ENCODE measurements around the gene LMLN.
"Not testable (repeated sequence)": the region's sequence is repeated elsewhere in the genome, so short reads cannot be mapped to it uniquely, and the experiment has no call there.

The LMLN gene

DNA sequence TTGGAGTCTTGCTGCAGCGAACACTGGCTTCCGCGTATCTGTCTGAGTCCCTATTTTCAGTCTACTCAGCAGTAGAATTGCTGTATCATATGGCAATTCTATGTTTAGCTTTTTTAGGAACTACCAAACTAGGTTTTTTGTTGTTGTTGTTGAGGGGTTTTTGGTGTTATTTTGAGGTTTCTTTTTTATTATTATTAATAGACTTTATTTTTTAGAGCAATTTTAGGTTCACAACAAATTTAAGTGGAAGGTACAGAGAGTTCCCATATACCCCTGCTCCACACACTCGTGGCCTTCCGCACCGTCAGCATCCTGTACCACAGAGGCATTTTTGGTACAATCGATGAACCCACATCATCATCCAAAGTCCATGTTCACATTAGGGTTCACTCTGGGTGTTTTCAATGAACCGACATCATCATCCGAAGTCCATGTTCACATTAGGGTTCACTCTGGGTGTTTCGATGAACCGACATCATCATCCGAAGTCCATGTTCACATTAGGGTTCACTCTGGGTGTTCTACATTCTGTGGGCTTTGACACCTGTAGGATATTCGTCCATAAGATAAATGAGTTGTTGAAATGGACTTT, 67.9 kb downstream of the LMLN start:
- no peak for DNase-seq

DNA sequence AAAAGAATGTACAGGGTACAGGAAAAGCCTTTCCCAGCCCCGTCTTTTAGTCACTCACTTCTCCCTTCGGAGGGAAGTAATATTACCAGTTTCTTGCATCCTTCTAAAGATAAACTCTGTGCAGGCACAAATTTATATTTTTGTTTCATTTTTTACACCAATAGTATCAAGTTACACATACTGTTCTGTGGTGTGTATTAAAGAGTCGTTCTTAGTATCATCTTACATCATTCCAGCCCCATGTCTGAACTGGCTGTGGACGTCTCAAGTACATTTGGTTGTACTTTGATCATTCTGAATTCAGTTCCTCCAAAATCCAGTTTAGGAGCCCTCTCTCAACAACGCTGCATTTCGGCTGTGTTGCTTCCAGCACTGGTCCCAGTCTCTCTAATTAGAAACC, 68.7 kb downstream of the LMLN start:
- DNase-seq: no peak

DNA sequence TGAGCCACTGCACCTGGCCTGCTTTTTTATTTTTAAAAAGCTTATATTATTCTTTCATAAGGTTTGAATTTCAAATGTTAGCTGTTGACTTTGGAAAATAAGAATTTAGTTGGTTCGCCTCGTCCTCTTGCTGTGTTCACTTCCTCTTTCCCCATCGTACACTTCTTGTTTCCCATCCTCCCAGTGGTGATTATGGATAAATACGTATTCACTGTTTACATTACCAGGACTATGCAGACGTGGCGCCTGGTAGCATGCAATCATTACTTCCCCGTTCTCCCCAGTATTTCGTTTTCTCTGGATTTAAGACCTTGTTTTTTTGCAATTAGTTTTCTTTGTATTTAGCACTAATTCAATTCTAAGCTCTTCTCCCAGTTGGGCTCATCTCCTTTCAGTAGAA, 70.1 kb downstream of the LMLN start:
- DNase-seq: no peak

DNA sequence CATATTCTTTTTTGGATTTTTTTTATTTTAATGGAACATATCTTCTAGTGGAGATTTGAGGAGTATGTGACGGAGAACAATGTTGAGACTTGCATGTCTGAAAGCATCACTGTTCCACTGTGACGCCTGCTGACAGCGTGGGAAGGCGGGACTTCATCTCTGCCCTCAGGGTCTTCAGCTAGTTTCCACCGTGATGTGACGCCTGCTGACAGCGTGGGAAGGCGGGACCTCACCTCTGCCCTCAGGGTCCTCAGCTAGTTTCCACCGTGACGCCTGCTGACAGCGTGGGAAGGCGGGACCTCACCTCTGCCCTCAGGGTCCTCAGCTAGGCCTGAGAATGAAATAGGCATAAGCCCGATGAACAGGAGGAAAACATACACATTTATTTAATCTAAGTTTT, 70.7 kb downstream of the LMLN start:
- DNase-seq: no peak

DNA sequence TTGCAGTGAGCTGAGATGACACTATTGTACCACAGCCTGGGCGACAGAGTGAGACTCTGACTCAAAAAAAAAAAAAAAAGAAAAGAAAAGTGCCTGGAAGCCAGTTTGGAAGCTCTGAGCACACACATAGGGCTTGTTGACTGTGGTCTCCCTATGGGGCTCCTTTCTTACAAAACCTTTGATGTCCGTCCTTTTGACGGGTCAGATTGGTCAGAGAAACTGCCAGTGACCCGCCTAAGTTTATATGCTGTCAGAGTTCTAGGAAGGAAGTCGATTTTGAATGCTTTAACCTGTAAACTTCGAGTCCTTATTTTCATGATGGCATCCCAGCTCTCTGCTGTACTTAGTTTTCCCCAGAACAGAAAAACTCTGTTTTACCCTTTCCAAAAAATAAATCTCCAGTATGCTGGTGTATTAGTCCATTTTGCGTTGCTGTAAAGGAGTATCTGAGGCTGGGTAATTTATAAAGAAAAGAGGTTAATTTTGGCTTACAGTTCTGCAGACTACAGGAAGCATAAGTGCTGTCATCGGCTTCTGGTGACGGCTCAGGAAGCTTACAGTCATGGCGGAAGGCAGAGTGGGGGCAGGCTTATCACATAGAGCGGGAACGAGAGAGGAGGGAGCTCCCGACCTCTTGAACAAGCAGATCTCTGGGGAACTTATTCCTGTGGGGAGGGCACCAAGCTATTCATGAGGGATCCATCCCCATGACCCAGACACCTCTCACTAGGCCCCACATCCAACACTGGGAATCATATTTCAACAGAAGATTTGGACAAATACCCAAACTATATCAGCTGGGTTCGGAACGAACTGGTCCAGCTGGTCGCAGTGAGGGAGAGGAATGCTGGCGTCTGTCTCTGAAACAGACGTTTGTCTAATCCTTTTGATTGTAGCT, 72.3 kb downstream of the LMLN start:
- no peak for DNase-seq

DNA sequence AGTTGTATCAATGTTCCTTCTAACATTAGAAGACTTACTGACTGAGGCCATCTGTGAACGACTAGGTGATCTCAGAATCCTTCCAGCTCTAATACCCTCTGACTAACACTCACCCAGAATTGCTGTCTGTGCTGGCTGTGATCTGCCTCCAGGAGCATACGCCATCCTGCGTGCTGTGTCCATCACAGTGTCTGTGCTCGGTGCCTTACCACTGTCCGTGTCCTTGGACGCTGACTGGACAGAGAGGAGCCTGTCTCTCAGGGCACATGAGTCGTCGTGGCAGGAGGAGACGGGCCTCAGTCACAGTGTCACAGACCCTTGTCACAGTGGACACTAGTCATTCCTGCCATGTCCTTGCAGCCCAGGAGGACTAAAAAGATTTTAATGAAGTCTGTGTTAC, 83.1 kb downstream of the LMLN start:
- no peak for DNase-seq

DNA sequence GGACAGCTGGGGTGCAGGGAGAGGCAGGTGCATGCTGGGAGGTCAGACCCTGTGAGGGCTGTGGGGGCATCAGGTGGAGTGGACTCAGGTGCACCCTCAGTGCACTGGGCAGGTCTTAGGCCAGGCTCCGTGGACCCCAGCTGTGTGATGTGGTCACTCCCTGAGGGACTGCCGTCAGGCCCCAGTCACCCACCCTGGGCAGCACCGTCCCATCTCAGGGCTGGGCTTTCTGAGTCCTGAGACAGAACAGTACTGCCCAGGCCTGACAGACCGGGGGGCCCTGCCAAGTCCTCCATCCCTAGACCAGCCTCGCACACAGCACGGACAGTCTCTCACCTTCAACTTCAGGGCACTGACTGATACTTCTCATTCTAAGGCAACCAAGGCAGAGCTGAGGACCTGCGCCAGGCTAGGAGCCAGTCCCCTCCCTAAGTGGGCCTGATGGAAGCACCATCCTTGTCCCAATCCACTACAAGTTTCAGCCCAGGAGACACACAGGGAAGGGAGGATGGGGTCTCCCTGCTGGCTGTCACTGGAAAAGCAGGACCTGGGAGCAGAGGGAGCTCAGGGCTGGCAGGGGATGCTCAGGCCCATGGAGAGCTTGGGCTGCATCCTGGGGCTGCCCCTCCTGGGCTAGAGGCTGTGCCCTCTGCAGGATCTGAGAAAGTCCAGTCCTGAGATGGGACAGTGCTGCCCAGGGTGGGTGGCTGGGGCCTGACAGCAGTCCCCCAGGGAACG, 86.3 kb downstream of the LMLN start:
- DNase-seq: no peak

DNA sequence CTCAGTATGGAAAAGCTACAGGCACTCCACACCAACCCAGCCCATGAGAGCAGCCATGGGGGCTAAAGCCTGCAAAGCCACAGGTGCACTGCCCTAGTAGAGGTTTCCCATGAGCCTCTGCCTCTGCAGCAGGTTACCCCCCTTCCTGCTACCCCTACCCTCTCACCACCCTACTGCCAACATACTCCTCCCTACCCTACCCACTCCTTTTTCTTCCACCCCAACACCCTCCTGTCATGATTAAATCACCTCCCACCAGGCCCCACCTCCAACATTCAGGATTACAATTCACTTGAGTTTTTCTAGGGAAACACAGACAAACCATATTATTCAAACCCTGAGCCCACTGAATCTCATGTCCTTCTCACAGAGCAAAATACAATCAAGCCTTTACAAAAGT, 88.4 kb downstream of the LMLN start:
- DNase-seq: no peak

DNA sequence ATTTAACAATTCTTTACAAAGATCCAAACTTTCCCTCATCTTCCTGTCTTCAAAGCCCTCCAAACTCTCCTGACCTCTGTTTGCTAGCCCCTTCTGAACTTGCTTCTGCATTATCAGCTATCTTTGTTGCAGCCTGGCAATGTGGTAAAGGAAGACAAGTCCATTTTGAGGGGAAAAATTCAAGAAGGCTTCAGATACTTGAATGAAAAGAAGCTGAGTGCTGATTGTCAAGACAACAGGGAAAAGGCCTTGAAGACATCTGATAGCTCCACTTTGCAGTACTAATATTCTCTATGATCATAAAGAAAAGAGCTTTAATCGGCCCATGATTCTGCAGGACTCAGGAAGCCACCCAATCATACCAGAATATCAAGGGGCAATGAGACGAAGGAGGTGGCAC, 91.8 kb downstream of the LMLN start:
- no peak for DNase-seq

DNA sequence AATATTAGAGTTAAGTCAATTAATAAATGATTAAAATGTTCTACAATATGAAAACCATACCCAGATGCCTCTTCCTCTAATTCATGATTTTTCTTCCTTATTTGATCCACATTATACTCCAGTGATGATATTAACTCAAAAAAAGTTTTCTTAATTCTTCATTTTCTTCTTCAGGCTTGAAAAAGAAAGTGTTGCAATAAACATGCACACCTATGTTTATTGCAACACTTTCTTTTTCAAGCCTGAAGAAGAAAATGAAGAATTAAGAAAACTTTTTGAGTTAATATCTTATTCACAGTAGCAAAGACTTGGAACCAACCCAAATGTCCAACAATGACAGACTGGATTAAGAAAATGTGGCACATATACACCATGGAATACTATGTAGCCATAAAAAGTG, 93.4 kb downstream of the LMLN start:
- DNase-seq: not testable (repeated sequence)

DNA sequence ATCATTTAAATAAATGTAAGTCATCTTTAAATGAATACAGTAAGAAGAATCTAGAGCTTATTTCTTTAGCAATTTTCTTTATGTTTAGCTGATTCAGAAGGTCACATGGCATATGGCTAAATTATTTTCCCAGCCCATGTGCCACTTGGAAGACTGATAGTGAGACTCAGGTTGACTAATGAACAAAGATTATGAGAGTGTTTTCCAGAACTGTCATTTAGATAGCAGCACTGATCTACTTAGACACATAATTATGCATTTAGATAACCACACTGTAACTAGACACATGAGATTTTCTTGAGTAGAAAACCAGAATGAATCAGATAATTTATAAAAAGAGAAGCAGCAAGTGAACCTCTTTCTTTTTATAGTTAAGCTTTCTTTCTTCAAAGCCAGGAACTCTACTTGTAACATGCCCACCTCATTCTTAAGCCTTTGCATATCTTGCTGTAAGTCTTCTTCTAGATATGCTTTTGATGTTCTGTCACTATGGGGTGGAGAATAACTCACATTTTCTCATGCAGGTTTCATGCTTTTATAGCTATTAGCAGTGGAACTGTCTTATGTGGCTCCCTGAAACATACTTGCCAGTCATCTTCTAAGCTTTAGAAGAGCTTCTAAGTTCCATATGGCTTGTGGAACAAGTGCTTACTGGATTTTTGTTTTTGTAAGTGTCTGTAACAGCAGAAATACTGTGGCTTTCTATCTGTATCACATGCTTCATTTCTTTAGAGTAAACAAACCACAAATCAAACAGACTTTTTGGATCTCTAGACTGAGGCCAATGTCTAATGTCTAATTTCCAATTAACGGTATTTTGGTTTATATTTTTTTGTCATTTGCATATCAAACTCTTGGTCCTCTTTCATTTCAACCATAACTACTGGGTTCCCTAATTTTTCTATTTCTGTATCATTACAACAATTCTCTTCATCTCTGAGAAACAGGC, 101.4 kb downstream of the LMLN start:
- DNase-seq: no peak

DNA sequence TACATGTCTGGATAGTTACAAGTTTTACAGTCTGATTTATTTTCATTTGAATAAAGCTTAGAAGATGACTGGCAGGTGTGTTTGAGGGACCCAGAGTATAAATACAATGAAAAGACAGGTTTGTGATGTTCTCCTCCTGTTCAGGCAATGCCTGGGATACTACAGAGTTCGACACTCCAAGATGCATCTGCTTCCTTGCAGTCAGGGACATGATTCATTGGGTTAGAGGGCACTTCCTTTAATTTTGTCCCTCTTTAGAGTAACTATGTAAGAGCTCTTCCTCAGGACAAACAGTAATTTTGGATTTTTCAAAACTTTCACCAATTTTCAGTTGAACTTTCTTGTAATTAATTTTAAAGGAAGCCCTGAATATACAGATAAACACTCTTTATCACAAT, 102.0 kb downstream of the LMLN start:
- no peak for DNase-seq

DNA sequence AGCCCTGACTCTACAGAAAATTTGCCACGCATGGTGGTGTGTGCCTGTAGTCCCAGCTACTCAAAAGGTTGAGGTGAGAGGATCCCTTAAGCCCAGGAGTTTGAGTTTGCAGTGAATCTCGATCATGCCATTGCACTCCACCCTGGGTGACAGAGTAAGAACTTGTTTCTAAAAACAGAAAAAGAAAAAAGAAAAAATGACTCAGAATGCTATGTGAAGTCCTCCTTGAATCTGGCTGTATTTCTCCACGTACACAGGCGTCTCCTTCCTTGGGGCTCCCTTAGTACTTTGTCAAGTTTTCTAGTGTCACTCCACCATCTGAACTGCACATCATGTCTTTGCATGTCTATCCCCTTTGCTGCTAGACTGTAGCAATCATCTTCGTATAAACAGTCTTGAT, 104.4 kb downstream of the LMLN start:
- no peak for DNase-seq

DNA sequence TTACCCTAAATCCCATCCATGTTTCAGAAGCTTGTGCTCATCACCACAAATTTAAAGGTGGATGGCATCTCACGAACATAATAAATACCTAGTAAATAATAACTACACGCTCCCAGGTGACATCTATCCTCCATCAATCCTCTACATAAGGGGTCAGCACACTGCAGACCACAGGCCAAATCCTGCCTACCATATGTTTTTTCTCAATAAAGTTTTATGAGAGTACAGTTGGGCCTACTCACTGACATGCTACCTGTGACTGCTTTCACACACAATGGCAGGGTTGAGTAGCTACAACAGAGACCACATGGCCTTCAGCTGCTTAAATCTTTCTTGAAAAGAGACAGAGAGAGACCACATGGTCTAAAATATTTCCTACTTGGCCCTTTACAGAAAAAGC, 105.9 kb downstream of the LMLN start:
- no peak for DNase-seq

DNA sequence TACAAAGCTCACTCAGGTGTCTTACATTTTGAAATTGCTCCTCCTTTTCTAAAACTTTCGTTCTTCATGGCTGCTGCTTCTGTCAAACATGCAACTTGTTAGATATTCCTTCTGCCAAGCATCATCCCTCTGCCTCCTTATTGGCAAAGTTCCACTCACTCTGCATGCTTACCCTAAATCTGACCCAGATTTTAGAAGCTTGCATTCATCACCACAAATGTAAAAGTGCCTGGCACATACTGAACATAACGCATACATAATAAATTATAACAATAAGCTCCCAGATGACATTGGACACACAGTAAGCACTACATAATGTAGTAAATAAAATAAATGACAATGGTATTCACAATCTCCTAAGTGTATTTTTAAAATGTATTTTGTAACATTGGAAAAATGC, 107.4 kb downstream of the LMLN start:
- DNase-seq: no peak

DNA sequence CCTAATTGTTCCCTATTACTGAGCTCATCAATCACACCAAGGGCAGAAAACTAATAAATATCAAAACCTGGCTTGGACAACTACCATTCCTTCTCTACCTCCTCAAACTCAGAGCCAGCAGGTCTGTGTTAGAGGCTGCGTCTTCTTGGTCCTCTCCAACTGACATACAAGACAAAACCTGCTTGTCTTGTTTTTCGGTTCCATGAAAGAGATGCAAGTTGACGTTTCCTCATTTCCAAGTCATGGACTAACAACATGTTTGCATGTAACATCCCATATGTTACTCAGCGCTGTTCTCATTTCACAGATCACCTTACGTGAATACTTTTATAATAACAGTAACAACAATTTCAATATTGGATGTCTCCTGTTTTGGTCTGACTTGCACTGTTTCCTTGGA, 110.9 kb downstream of the LMLN start:
- no peak for DNase-seq

DNA sequence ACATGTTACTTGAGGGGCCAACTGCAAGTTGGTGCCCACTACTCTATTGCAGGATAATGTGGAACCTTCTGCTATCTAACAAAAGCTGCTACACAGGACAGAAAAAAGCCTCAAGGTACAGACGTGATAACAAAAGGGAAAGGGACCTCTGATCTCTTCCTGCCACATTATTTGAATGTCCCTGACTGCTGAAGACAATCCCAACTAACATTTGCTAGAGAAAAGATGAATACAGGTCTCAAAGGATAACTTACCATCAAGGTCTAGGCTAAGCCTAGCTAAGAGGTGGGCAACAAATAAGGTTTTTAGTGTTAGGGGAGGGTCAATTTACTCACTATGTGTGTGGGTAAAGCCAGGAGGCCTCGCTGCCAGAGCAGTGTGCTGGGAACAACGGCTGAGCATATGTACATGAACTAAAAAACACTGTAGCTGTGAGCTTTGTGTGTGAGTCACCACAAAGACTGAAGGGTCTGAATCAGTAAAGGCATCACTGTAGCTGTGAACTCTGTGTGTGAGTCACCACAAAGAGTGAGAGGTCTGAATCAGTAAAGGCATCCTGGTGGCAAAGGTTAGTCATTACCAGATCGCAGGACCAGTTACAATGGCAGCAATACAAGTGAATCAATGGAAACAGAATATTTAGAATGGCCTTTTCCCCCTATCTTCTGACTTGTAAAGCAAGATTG, 111.7 kb downstream of the LMLN start:
- peak in 1 of 4 experiments; percentile 14 for DNase-seq

DNA sequence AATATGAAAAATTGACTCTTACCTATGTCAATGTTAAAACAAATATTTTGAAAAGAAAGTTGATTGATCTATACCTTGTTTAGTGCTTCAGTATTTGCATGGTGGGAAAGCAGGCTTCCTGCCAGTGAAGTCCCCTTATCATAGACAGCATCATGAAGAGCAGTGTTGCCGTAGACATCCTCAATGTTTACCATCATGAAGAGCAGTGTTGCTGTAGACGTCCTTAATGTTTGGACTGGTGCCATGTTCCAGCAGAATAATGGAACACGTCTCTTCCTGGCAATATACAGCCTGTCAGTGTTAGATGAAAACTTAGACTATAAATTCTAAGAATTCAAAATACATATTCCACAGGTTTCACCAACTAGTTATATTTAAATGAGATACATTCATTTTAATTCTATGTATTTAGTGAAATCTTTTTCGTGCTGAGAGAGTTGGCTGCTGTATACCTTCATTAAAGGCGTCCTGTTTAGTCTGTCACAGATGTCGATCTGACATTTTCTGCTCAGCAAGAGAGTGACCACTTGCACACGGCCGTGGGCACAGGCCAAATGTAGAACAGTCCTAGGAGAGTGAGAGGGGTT, 116.8 kb downstream of the LMLN start:
- no peak for DNase-seq

DNA sequence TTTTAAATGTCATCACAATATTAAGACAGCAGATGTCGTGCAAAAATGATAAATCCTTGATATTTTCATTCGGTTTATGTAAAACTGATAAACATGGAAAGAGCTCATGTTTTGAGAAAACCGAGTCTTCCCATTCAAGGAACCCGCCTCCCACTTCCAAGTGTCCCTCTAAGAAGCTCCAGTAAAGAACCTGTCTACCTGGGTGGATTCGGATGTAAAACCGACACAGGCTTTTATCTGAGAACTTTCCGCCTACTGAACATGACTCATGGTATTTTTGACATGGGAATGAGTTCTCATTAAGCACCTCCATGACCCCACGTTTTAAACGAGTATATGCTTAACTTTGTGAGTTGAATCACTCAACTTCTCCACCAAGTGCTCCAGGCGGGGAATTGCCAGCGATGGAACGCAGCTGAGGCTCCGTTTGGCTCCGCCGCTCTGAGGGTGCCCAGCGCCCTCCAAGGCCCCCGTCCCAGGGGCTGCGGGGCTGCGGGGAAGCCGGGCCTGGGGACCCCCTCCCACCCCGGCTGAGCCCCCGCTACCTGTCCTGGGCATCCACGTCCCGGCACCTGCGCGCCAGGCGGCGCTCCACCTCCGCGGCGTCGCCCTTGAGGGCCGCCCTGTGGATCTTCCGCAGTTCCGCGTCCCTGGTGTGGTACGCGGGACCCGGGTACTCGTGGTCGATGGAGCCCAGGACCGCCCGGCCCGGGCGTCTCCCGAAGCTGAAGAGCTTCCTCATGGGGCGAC, 119.9 kb downstream of the LMLN start:
- DNase-seq: peak in 2 of 4 experiments; percentile 14 to 25

DNA sequence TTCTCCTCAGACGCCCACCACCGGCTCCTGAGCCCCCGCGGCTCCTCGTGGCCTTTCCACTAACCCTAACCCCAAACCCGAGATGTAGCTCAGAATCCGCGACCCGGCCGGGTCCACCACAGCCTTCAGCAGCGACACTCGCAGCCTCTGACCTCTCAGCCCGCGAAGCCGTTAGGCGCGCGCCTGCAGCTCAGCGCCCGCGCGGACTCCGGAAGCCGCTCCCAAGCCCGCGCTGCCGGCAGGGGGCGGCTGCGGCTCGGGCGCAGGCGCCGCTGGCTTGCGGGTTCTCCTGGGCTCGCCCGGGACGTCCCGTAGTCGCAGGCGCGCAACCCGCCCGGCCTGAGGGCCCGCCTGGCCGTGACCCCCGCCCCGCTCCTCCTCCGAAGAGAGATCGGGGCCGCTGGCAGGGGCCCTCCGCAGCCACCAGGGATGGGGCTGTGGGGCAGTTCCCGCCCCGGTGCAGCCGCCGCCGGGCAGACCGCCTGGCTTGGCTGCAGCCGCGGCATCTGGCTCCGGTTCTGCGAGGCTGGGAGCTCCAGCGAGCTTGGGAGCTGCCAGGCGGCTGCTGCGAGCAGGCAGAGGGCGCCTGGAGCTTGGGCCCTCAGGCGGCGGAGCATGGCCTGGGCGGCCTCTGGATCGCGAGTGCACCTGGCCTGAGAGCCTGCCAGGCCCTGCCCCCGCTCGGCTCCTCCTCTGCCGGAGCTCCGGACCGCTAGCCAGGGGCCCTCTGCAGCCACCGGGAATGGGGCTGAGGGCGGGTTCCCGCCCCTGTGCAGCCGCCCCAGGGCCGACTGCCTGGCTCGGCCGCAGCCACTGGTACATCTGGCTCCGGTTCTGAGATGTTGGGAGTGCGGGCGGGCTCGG, 120.7 kb downstream of the LMLN start:
- peak; percentile 37 to 77 (median 50) for DNase-seq
